Measurements from ENCODE around the gene PLXNA2.

PLXNA2 gene

GRCh38 chr1:208183977-208184911, 59.9 kb downstream of the PLXNA2 start:
- TF ChIP-seq CTCF (IDR thresholded peaks at IDR 0.05; ENCODE audit: low read depth, low read length) (no peak), EZH2phosphoT487 (IDR thresholded peaks at IDR 0.05; ENCODE audit: low read depth) (no peak)
- Histone ChIP-seq H3K27me3 (ENCODE audit: low read depth, low read length) (no peaks in the 10 kb centered on the region), H3K36me3 (replicated peaks; ENCODE audit: low read depth, low read length) (peaks cover 11% of the 10 kb centered on the region), H3K9me3 (ENCODE audit: insufficient read depth, low read length) (no peaks in the 10 kb centered on the region), H3K27ac (ENCODE audit: low read length) (peak overlapping the region; percentile 98), H3K79me2 (ENCODE audit: low read length) (peaks cover 33% of the 10 kb centered on the region), H3K4me2 (ENCODE audit: low read length) (peak overlapping the region; percentile 28), H3K9ac (ENCODE audit: low read length) (peak overlapping the region; percentile 33; the same call in 1 of the 2 replicates), H3K4me1 (ENCODE audit: low read length) (peaks cover 95% of the 10 kb centered on the region), H2AFZ (ENCODE audit: low read depth, low read length) (no peak overlapping the region), H3K4me3 (ENCODE audit: low read length) (no peak overlapping the region), H4K20me1 (ENCODE audit: insufficient read depth, low read length) (no peaks in the 10 kb centered on the region)

- Histone ChIP-seq H3K27me3 (ENCODE audit: low read depth, low read length) (no peaks in the 10 kb centered on the region), H3K27ac (ENCODE audit: low read length) (0 out of 2 replicates have a peak overlapping the region, but pooled peaks have one; percentile 1), H3K9ac (ENCODE audit: low read length) (no peak overlapping the region), H3K4me3 (ENCODE audit: low read length) (no peak overlapping the region), H3K79me2 (ENCODE audit: low read length) (peaks cover 30% of the 10 kb centered on the region), H3K4me1 (ENCODE audit: low read length) (peaks cover 95% of the 10 kb centered on the region), H3K36me3 (replicated peaks; ENCODE audit: low read depth, low read length) (peaks cover 7% of the 10 kb centered on the region), H2AFZ (ENCODE audit: low read depth, low read length) (no peak overlapping the region), H3K4me2 (ENCODE audit: low read length) (no peak overlapping the region), H3K9me3 (ENCODE audit: insufficient read depth, low read length) (no peaks in the 10 kb centered on the region), H4K20me1 (ENCODE audit: insufficient read depth, low read length) (no peaks in the 10 kb centered on the region)
- TF ChIP-seq EZH2phosphoT487 (IDR thresholded peaks at IDR 0.05; ENCODE audit: low read depth) (no peak), CTCF (IDR thresholded peaks at IDR 0.05; ENCODE audit: low read depth, low read length) (no peak)
Observed at GRCh38 chr1:208182880-208183645, 61.1 kb downstream of the PLXNA2 start.

GRCh38 chr1:208181364-208181763, 62.8 kb downstream of the PLXNA2 start:
- peak overlapping the region; percentile 96 for H3K27ac ChIP-seq (ENCODE audit: low read length)
- TF ChIP-seq CTCF (IDR thresholded peaks at IDR 0.05; ENCODE audit: low read depth, low read length) (no peak), EZH2phosphoT487 (IDR thresholded peaks at IDR 0.05; ENCODE audit: low read depth) (no peak)
- peaks cover 30% of the 10 kb centered on the region for H3K79me2 ChIP-seq (ENCODE audit: low read length)
- peak overlapping the region; percentile 8; the same call in 1 of the 2 replicates for H3K9ac ChIP-seq (ENCODE audit: low read length)
- H3K27me3 ChIP-seq (ENCODE audit: low read depth, low read length): no peaks in the 10 kb centered on the region
- peaks cover 7% of the 10 kb centered on the region for H3K36me3 ChIP-seq (replicated peaks; ENCODE audit: low read depth, low read length)
- H3K9me3 ChIP-seq (ENCODE audit: insufficient read depth, low read length): no peaks in the 10 kb centered on the region
- H3K4me1 ChIP-seq (ENCODE audit: low read length): peaks cover 94% of the 10 kb centered on the region
- H3K4me3 ChIP-seq (ENCODE audit: low read length): no peak overlapping the region
- no peak overlapping the region for H3K4me2 ChIP-seq (ENCODE audit: low read length)
- H4K20me1 ChIP-seq (ENCODE audit: insufficient read depth, low read length): no peaks in the 10 kb centered on the region
- H2AFZ ChIP-seq (ENCODE audit: low read depth, low read length): no peak overlapping the region

GRCh38 chr1:208180421-208180820, 63.8 kb downstream of the PLXNA2 start:
- no peaks in the 10 kb centered on the region for H4K20me1 ChIP-seq (ENCODE audit: insufficient read depth, low read length)
- H3K9me3 ChIP-seq (ENCODE audit: insufficient read depth, low read length): no peaks in the 10 kb centered on the region
- peaks cover 3% of the 10 kb centered on the region for H3K36me3 ChIP-seq (replicated peaks; ENCODE audit: low read depth, low read length)
- H3K9ac ChIP-seq (ENCODE audit: low read length): peak overlapping the region; percentile 79; the same call in 1 of the 2 replicates
- peaks cover 94% of the 10 kb centered on the region for H3K4me1 ChIP-seq (ENCODE audit: low read length)
- H3K79me2 ChIP-seq (ENCODE audit: low read length): peaks cover 33% of the 10 kb centered on the region
- H3K27me3 ChIP-seq (ENCODE audit: low read depth, low read length): no peaks in the 10 kb centered on the region
- H3K4me2 ChIP-seq (ENCODE audit: low read length): peak overlapping the region; percentile 71; the same call in 1 of the 2 replicates
- H3K27ac ChIP-seq (ENCODE audit: low read length): peak overlapping the region; percentile 96
- no peak for TF ChIP-seq CTCF (IDR thresholded peaks at IDR 0.05; ENCODE audit: low read depth, low read length)
- TF ChIP-seq EZH2phosphoT487 (IDR thresholded peaks at IDR 0.05; ENCODE audit: low read depth): no peak
- H2AFZ ChIP-seq (ENCODE audit: low read depth, low read length): no peak overlapping the region; the same call in 1 of the 2 replicates
- H3K4me3 ChIP-seq (ENCODE audit: low read length): no peak overlapping the region
